Muscle layer of colon (tissue), 2 donors: Measurements from ENCODE around the gene DUSP8.

Experiments
- H3K27ac ChIP-seq: one replicate; pipeline ENCODE4 v1.7.0; 2013; ENCODE audit warnings: low read depth, mild to moderate bottlenecking, low read length, moderate library complexity
- H3K27me3 ChIP-seq, 2 donors: one replicate each; pipeline ENCODE4 v1.7.0; 2013; ENCODE audit warnings: low read length in 2 of 2, mild to moderate bottlenecking in 2 of 2; ENCODE audit not compliant: insufficient read depth in 2 of 2, control insufficient read depth in 1 of 2
- H3K36me3 ChIP-seq: one replicate; pipeline ENCODE4 v1.7.0; 2013; ENCODE audit warnings: mild to moderate bottlenecking, low read length; ENCODE audit not compliant: insufficient read depth
- H3K4me1 ChIP-seq: one replicate; pipeline ENCODE4 v1.7.0; 2013; ENCODE audit warnings: mild to moderate bottlenecking, low read length; ENCODE audit not compliant: insufficient read depth
- H3K4me3 ChIP-seq, 2 donors: one replicate each; pipeline ENCODE4 v1.7.0; 2013; ENCODE audit warnings: low read length in 2 of 2, low read depth in 1 of 2, mild to moderate bottlenecking in 1 of 2, moderate library complexity in 1 of 2
- H3K9ac ChIP-seq: one replicate; pipeline ENCODE4 v1.7.0; 2013; ENCODE audit warnings: low read length
- H3K9me3 ChIP-seq: one replicate; pipeline ENCODE4 v1.7.0; 2013; ENCODE audit warnings: mild to moderate bottlenecking, low read length
- donor health status: abdominal sarcoma.
- donor health status: Adenocarcinoma of cecum.

The DUSP8 gene

GRCh38 chr11:1570531-1570895 lies 1.6 kb downstream of the DUSP8 start:
- Histone ChIP-seq H3K36me3 (no peaks in the 10 kb centered on the region), H3K4me3 (peak overlapping the region; percentile 45 to 75), H3K9ac (peak overlapping the region; percentile 53), H3K27me3 (no peaks in the 10 kb centered on the region), H3K9me3 (no peaks in the 10 kb centered on the region), H3K4me1 (peaks cover 29% of the 10 kb centered on the region), H3K27ac (peak overlapping the region; percentile 93)

GRCh38 chr11:1570001-1570453 lies 2.0 kb downstream of the DUSP8 start:
- Histone ChIP-seq H3K27ac (peak overlapping the region; percentile 93), H3K4me1 (peaks cover 31% of the 10 kb centered on the region), H3K9me3 (no peaks in the 10 kb centered on the region), H3K4me3 (peak overlapping the region in 1 of 2 donors; percentile 75), H3K27me3 (no peaks in the 10 kb centered on the region), H3K36me3 (no peaks in the 10 kb centered on the region), H3K9ac (peak overlapping the region; percentile 53)

- Histone ChIP-seq H3K4me1 (peaks cover 38% of the 10 kb centered on the region), H3K36me3 (no peaks in the 10 kb centered on the region), H3K4me3 (no peak overlapping the region), H3K9me3 (no peaks in the 10 kb centered on the region), H3K9ac (no peak overlapping the region), H3K27me3 (no peaks in the 10 kb centered on the region), H3K27ac (no peak overlapping the region)
Measured at GRCh38 chr11:1569251-1569780, 2.8 kb downstream of the DUSP8 start.

GRCh38 chr11:1568441-1568911 lies 3.6 kb downstream of the DUSP8 start:
- Histone ChIP-seq H3K4me3 (no peak overlapping the region), H3K4me1 (peaks cover 37% of the 10 kb centered on the region), H3K9me3 (no peaks in the 10 kb centered on the region), H3K36me3 (no peaks in the 10 kb centered on the region), H3K27ac (no peak overlapping the region), H3K9ac (no peak overlapping the region), H3K27me3 (no peaks in the 10 kb centered on the region)

- H3K9ac ChIP-seq: no peak overlapping the region
- peaks cover 35% of the 10 kb centered on the region for H3K4me1 ChIP-seq
- peaks cover 5% of the 10 kb centered on the region for H3K36me3 ChIP-seq
- H3K27ac ChIP-seq: peak overlapping the region; percentile 12
- H3K27me3 ChIP-seq: no peaks in the 10 kb centered on the region
- no peaks in the 10 kb centered on the region for H3K9me3 ChIP-seq
- H3K4me3 ChIP-seq: no peak overlapping the region
Measured at GRCh38 chr11:1567721-1568100, 4.4 kb downstream of the DUSP8 start.

DNA sequence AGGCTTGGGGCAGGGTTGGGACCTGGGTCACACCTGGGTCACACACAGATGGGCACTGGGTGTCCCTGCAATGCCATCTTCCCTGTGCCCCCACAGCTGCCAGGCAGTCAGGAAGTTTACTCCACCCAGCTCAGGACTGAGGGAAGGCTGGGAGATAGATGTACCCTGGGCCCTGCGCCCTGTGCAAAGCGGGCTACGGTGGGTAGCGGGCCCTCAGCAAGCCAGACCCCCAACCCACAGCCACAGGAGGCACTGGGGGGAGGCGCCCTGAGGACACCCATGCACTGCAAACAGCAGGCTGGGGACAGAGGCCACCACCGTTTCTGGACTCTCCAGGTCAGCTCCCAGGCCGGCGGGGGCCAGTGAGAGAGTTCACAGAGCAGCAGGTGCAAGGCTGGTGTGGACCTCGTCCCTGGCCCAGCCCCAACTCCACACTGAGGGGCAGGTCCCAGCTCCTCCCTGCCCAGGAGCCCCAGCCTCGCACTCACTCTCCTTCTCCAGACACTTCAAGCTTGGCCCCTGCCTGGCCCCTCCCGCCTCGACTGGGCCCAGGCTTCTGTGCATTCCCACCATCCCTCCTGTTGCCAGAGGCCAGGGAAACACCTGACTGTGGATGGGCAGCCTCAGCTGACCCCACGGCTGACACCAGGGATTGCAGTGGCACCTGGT lies 4.9 kb downstream of the DUSP8 start:
- Histone ChIP-seq H3K36me3 (peaks cover 9% of the 10 kb centered on the region), H3K4me3 (no peak overlapping the region), H3K4me1 (peaks cover 35% of the 10 kb centered on the region), H3K27ac (no peak overlapping the region), H3K27me3 (no peaks in the 10 kb centered on the region), H3K9ac (no peak overlapping the region), H3K9me3 (no peaks in the 10 kb centered on the region)

GRCh38 chr11:1566381-1567051 lies 5.6 kb downstream of the DUSP8 start:
- no peak overlapping the region for H3K27ac ChIP-seq
- H3K36me3 ChIP-seq: peaks cover 11% of the 10 kb centered on the region
- no peaks in the 10 kb centered on the region for H3K27me3 ChIP-seq
- H3K4me3 ChIP-seq: no peak overlapping the region
- H3K9ac ChIP-seq: no peak overlapping the region
- peaks cover 35% of the 10 kb centered on the region for H3K4me1 ChIP-seq
- no peaks in the 10 kb centered on the region for H3K9me3 ChIP-seq

DNA sequence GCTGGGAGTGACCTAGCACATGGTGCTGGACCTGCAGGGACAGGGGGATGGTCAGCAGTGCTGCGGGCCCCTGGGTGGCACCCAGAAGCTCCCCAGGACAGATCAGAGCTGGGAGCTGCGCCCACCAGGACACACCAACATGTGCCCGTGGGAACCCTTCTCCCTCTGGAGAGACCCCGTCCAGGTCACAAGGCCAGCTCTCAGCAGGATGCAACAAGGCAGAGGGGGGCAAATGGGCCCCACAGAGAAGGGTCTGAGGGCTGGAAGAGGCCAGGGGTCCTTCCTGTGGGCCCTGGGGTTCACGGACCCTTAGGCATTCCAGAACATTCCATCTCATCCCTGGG lies 6.2 kb downstream of the DUSP8 start:
- H3K4me3 ChIP-seq: no peak overlapping the region
- no peak overlapping the region for H3K9ac ChIP-seq
- no peak overlapping the region for H3K27ac ChIP-seq
- no peaks in the 10 kb centered on the region for H3K9me3 ChIP-seq
- peaks cover 11% of the 10 kb centered on the region for H3K36me3 ChIP-seq
- H3K27me3 ChIP-seq: no peaks in the 10 kb centered on the region
- H3K4me1 ChIP-seq: peaks cover 32% of the 10 kb centered on the region

GRCh38 chr11:1565173-1565903 lies 6.7 kb downstream of the DUSP8 start:
- H3K27ac ChIP-seq: peak overlapping the region; percentile 74
- peaks cover 11% of the 10 kb centered on the region for H3K36me3 ChIP-seq
- no peaks in the 10 kb centered on the region for H3K27me3 ChIP-seq
- no peak overlapping the region for H3K9ac ChIP-seq
- peaks cover 27% of the 10 kb centered on the region for H3K4me1 ChIP-seq
- H3K4me3 ChIP-seq: peak overlapping the region in 1 of 2 donors; percentile 24
- H3K9me3 ChIP-seq: no peaks in the 10 kb centered on the region

DNA sequence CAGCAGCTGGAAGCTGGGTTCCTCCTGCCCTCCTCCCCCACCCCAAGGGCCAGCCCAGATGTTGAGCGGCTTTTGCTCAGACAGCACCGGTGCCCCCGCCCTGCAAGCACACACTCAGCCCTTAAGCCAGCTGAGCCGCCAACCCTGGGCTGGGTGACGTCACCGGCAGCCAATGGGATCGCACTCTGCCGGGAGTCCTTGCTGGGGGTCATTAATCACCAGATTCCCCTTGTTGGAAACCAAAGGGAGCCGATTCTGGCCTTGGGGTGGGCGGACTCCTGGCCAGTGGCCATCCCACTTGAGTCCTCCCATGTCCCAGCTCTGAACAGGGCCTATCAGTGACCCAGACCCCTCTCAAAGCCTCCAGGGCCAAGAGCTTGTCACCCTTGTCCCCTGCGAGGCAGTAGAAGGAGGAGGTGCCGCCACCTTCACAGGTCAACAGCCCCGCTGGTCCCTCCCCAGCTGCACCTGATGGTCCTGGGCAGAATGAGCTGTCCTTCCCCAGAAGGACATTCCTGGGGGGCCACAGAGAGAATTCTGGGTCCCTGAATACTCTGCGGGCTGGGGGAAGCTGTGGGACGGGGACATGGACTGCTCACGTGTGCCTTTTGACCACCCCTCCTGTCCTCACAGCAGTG lies 7.4 kb downstream of the DUSP8 start:
- H3K4me1 ChIP-seq: peaks cover 27% of the 10 kb centered on the region

More for the DNA sequence above, 7.4 kb downstream of the DUSP8 start:
- H3K27ac ChIP-seq: peak overlapping the region; percentile 74
- peak overlapping the region; percentile 11 to 24 for H3K4me3 ChIP-seq
- peaks cover 11% of the 10 kb centered on the region for H3K36me3 ChIP-seq
- no peaks in the 10 kb centered on the region for H3K27me3 ChIP-seq
- H3K9ac ChIP-seq: no peak overlapping the region
- no peaks in the 10 kb centered on the region for H3K9me3 ChIP-seq
